GM19035 (cell line): Measurements from ENCODE around the gene NRTN.
"Not testable (repeated sequence)": the region's sequence is repeated elsewhere in the genome, so short reads cannot be mapped to it uniquely, and the experiment has no call there.

Experiments
- ATAC-seq: cut with Tn5 transposase; IDR thresholded peaks from one replicate; pipeline ENCODE4 v1.9.1; 2021; ENCODE audit not compliant: unreplicated experiment

NRTN gene

DNA sequence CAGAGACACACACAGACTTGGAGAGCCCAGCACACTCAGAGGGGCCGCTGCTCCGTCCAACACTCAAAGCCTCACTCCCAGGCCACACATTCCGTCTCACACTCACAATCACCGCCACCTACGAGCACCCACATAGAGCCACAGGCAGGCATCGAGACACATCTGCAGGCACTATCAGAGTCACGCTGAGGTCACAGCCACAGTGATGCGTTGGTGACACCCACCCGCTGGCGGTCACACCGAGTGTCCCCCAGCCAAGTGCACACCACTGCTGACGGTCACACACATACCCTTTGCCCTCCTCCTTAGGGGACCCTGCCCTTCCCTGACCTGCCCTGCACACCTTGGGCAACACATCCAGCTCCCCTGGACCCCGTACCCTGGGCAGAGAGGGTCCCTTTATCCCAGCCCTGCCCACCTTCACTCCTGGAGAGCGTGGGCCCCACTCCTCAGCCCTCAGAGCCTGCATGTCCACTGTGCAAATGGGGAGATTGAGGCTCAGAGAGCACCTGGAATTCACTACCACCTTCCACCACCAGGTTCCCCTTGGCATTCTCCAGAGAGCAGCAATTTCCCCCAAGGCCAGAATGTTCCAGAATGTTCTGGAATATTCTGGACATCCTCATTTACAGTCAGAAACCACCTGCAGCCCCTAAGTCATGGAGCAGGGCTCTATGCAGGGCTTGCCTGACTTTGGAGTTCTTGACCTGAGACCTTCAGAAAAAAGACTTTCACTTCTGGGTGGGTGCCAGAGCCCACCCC, 60.0 kb downstream of the NRTN start:
- ATAC-seq: no peak

DNA sequence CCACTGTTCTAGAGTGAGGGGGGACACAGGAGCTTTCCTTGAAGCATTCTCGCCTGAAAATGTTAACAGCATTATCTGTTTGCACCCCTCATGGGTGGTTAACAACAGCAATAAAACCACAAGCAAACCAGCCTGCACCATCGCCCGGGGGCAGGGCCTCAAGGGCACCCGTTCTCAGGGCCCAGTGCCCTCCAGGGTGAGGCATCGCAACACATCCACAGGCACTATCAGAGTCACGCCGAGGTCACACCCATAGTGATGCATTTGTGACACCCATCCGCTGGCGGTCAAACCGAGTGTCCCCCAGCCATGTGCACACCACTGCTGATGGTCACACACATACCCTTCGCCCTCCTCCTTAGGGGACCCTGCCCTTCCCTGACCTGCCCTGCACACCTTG, 60.9 kb downstream of the NRTN start:
- ATAC-seq: no peak

DNA sequence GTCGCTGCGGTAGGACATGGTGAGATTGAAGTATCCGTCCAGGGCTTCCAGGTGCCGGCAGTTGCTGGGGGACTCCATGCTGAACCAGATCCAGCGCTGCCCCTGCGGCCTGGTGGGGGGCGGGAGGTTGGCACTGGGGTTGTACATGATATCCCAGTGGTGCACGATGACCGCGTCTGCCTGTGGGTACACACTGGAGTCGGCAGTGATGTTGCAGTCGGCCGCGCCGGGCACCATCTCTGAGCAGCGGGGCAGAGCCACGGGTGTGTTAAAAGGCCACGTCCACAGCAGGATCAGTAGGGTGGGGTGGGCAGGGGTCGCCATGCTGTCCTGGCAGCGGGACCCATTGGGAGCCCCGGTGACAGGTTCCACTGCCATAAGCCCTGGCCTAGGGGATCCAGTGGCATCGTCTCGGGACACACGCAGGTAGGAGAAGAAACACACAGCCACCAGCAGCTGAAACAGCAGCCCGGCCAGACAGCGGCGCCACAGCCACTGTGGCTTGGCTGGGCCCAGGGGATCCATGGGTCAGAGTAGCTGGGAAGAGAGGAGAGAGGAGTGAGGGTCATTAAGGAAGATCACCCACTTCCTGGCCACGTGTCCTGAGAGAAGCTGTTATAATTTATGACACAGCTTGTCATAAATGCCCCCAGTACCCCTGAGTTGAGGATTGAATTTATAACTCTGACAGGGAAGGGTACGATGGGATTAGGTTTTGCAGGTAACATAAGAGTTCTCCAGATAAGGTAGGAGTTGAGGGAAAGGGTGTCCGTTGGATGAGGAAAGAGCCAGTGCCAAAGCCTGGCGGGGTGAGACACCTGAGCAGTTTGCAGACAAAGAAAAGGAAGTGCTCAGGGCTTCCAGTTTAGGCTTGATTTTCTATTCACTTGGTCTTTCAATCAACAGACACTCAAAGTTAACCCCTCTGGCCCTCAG, 62.6 kb downstream of the NRTN start:
- ATAC-seq: no peak

- no peak for ATAC-seq
Observed at GRCh38 chr19:5870986-5871394, 66.1 kb downstream of the NRTN start.

DNA sequence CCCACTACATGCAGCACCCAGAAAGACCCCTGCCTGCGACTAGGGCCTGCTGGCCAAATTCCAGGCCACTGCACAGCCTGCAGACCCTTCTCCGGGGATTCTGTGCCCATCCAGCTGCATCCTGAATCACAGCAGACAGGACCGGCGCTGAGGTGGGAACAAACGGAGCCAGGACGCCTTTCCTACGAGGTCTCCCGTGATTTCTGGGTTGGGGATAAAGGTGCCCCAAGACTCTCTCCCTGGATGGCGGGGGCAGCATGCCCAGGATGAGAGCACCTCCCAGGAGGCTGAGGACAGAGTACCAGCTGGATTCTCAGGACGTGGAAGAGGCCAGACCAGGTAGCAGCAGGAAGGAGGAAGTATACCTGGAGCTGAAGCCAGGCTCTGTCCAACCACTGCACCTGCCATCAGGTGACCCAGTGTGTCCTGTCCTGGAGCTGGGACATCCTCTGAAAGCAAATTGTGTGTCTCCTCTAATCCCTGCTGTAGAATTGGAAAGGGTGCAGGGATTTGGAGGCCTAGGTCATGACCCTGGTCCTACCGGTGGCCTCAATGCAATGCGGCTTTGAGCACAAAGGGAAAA, 68.8 kb downstream of the NRTN start:
- no peak for ATAC-seq

DNA sequence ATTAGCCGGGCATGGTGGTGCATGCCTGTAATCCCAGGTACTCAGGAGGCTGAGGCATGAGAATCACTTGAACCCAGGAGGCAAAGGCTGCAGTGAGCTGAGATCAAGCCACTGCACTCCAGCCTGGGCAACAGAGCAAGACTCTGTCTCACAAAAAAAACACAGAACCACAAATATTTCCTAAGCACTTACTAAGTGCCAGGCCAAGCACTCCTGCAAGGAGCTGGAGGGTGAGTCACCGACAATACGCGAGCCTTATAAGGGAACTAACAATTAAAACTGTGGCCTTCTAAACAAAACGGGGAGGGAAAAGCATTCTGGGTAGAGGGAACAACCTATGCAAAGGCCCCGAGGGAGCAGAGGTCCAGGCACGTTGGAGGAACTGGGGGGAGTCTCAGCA, 69.6 kb downstream of the NRTN start:
- not testable (repeated sequence) for ATAC-seq

DNA sequence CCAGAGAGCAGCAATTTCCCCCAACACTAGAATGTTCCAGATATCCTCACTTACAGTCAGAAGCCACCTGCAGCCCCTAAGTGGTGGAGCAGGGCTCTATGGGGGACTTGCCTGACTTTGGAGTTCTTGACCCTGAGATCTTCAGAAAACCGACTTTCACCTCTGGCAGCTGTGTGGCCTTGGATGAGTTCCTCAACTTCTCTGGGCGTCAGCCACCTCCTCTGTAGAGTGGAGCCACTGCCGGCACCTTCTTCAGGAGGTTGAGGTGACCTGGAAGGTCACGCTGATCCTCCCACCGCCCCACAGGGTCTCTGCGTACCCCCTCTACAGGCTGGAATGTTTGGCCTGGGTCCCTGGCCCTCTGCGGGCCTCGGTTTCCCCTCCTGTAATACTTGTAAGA, 72.6 kb downstream of the NRTN start:
- no peak for ATAC-seq

DNA sequence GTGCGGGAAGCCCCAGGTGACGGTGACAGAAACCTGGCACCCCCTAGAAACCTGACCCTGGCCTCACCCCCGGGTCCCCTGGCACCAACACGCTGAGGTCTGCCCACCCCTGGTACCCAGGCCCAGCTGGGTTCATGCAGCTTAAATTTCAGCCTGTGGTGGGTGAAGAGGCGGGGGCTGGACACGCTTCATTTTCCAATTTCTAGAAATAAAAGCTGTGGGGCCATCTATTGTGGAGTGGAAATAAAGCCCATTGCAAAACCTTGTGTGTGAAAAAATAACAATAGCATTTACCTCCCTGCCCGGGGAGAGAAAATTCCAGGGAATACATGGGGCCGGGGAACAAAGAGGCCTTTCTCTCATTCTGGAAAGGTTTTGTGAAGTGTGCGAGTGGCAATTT, 73.0 kb downstream of the NRTN start:
- no peak for ATAC-seq
